Measurements from ENCODE around the gene SH3D21.

GRCh38 chr1:36304970-36305914 is 926 bp upstream of the SH3D21 start:
- TF ChIP-seq CTCF (tag by site-specific recombination; IDR thresholded peaks at IDR 0.05), result no peak
- no peak for TF ChIP-seq ZBTB7A (tag by site-specific recombination; IDR thresholded peaks at IDR 0.05; ENCODE audit: low read depth)
- no peak for TF ChIP-seq ZNF174 (tag by site-specific recombination; IDR thresholded peaks at IDR 0.05)
- no peak for TF ChIP-seq ZNF692 (tag by site-specific recombination; IDR thresholded peaks at IDR 0.05)
- no peak for TF ChIP-seq ZNF23 (tag by site-specific recombination; IDR thresholded peaks at IDR 0.05; ENCODE audit: borderline replicate concordance)

Data from HEK293 (cell line).